Uterus (tissue), 2 donors: ENCODE data around the gene DNAH17.

Experiments
- CTCF ChIP-seq, 4 experiments: fragments of 200-600 bp in 2 of 4; fragments of 450-650 bp in 2 of 4; sonication (generic) in 2 of 4; IDR thresholded peaks; one replicate each; pipeline ENCODE4 v1.5.1; 2016 to 2019; ENCODE audit warnings: antibody characterized with exemption in 4 of 4, mild to moderate bottlenecking in 2 of 4, moderate library complexity in 1 of 4
- POLR2A ChIP-seq, 2 donors: fragments of 450-650 bp; IDR thresholded peaks; one replicate each; pipeline ENCODE4 v1.6.1; 2016; ENCODE audit warnings: antibody characterized with exemption in 2 of 2, mild to moderate bottlenecking in 1 of 2, moderate library complexity in 1 of 2

DNA sequence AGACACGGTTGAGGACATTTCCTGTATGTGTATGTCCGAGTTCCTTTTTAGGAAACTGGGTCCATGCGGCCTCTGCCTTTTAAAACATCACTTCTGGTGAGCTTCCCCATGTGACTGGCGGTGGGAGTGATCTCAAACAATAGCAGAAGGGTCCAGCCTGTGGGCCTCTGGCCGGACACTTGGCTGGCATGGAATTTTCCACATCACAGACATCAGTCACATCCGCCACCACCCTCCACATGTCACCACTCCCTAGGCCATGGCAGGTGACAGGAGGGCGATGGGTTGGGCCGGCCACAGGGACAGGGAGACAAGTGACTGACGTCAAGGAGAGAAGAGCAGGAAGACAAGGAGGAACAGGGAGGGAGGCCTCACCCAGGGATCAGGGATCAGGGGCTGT, 83.7 kb downstream of the DNAH17 start:
- no peak for TF ChIP-seq CTCF (IDR thresholded peaks at IDR 0.05)
- no peak for TF ChIP-seq POLR2A (IDR thresholded peaks at IDR 0.05)
